ENCODE measurements around the gene PROX2. TPM values are rescaled to one million over a fixed set of nuclear protein-coding genes. Genes with fewer than 3 reads are reported as not detected.
A peak's percentile ranks its signal among the peaks of the same experiment; 100 is the strongest.

PROX2 gene
- total RNA-seq, 1 donor from 2014 or later = not detected

DNA sequence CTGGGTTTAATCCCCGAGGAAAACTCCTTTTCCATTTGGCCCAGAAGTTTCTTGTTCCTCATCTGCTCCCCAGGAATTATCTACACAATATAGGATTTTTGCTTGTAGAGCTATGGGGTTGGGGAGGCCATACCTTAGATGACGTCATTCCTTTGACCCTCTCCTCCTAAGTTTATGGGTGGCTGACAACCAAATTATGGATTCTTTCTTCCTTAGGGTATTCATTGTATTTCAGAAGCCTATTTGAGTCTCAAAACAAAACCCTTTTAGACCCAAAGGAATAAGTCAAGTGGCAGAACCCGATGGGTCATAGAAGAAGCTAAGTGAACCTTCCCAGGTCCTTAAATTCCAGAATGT is 14.2 kb downstream of the PROX2 start:
- no peaks in the 10 kb centered on the region for H3K27me3 ChIP-seq
- no peaks in the 10 kb centered on the region for H3K9me3 ChIP-seq
- H3K36me3 ChIP-seq = no peaks in the 10 kb centered on the region
- intact Hi-C loops (cut with DNase I) = loop anchor here (2.0 to 5.0 kb wide), 2 partner anchors 46 to 217 kb away; no protein-coding TSS in a partner anchor
- no peak overlapping the region for H3K4me3 ChIP-seq
- TF ChIP-seq POLR2AphosphoS5 (IDR thresholded peaks at IDR 0.05; ENCODE audit: insufficient read depth in 1 of 2, low read depth in 1 of 2) (no peak), POLR2A (IDR thresholded peaks at IDR 0.05) (no peak)
- TF ChIP-seq, protein P1, sequence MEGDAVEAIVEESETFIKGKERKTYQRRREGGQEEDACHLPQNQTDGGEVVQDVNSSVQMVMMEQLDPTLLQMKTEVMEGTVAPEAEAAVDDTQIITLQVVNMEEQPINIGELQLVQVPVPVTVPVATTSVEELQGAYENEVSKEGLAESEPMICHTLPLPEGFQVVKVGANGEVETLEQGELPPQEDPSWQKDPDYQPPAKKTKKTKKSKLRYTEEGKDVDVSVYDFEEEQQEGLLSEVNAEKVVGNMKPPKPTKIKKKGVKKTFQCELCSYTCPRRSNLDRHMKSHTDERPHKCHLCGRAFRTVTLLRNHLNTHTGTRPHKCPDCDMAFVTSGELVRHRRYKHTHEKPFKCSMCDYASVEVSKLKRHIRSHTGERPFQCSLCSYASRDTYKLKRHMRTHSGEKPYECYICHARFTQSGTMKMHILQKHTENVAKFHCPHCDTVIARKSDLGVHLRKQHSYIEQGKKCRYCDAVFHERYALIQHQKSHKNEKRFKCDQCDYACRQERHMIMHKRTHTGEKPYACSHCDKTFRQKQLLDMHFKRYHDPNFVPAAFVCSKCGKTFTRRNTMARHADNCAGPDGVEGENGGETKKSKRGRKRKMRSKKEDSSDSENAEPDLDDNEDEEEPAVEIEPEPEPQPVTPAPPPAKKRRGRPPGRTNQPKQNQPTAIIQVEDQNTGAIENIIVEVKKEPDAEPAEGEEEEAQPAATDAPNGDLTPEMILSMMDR (IDR thresholded peaks at IDR 0.05) = no peak
- H3K27ac ChIP-seq = no peak overlapping the region
- H3K4me1 ChIP-seq = no peaks in the 10 kb centered on the region
- DNase-seq (ENCODE audit: extremely low spot score in 2 of 2) = no peak

DNA sequence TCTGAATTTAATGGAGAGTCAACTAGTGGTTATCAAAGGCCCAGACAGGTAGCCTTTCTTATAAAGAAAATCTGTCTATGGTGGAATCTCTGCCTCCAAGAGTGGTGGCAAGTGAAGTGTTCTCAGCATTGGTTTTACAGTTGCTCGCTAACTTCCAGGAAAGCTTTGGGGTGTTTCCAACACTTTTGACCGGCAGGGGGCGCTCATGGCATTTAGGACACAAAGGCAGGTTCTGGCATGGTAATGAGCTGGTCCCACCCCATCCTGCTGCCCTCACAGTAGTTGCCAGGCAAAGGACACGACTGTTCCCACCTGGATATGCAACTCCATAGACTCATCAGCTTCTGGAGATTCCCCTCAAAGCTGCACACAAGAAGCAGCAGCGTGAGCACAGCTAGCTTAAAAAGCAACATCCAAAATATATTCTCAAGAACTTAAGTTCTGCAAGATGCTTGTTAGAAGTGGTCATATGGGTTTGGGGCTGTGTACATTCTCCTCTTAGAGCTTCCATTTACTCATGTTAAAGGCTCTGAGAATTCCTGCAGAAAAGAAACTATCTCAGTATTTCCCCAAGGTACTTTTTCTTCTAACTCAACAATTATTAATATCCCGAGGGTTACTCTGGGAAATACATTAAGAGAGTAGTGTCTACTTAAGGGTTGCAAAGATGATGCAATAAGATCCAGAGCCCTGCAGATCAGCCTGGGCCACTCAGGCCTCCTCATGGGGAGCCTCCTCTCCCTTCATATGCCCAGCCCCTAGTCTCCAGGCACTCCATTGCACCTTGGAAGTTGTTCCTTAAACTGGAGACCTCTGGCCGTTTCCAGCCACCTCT is 14.8 kb downstream of the PROX2 start:
- Histone ChIP-seq H3K4me3 (no peak overlapping the region), H3K4me1 (no peaks in the 10 kb centered on the region), H3K27ac (no peak overlapping the region), H3K9me3 (no peaks in the 10 kb centered on the region), H3K36me3 (no peaks in the 10 kb centered on the region), H3K27me3 (no peaks in the 10 kb centered on the region)
- no peak for TF ChIP-seq POLR2A (IDR thresholded peaks at IDR 0.05)
- TF ChIP-seq, protein P1 (IDR thresholded peaks at IDR 0.05) = peak; percentile 75 to 85 (median 83)
- intact Hi-C loops (cut with DNase I) = loop anchor here (2.0 to 5.0 kb wide), 2 partner anchors 46 to 218 kb away; no protein-coding TSS in a partner anchor
- no peak for DNase-seq (ENCODE audit: extremely low spot score in 2 of 2)

DNA sequence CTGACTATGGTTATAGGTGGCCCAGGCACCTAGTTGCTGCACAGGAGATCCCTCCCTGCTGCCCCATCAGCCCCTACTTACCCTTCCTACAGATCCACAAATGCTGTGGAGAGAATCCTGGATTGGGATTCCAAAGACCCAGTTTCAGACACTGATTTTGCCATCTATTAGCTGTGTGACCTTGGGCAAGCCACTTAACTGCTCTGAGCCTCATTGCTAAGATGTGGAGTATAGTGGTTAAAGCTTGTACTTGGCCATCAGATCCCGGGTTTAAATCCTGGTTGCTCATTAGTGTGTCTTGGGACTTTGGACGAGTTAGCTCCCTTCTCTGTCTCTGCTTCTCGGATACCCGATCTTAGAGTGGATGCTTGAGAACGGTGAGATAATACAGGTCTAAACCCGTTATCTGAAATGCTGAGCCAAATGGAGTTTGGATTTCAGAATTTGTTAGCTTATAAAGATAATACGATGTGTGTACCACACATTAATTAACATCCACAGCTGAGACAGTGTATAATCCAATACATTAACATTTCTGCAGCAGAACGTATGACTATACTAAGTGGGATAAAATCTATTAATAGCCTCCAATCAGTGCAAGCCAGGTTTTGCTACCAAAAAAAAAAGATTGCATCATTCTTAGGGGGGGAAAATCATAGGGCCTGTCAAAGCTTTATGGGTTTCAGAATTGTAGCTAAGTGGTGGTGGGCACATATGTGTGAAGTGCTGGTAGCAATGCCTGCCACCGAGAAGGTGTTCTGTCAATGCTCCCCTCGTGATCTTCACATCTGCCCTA is 16.0 kb downstream of the PROX2 start:
- H3K9me3 ChIP-seq = no peaks in the 10 kb centered on the region
- no peak for DNase-seq (ENCODE audit: extremely low spot score in 2 of 2)
- H3K27ac ChIP-seq = no peak overlapping the region
- no peaks in the 10 kb centered on the region for H3K4me1 ChIP-seq
- intact Hi-C loops (cut with DNase I) = loop anchor here (2.0 to 5.0 kb wide), 2 partner anchors 47 to 219 kb away; no protein-coding TSS in a partner anchor
- no peaks in the 10 kb centered on the region for H3K27me3 ChIP-seq
- no peaks in the 10 kb centered on the region for H3K36me3 ChIP-seq
- H3K4me3 ChIP-seq = no peak overlapping the region
- TF ChIP-seq POLR2AphosphoS5 (IDR thresholded peaks at IDR 0.05; ENCODE audit: insufficient read depth in 1 of 2, low read depth in 1 of 2) (no peak), POLR2A (IDR thresholded peaks at IDR 0.05) (no peak)
- TF ChIP-seq, protein P1 (IDR thresholded peaks at IDR 0.05) = no peak

DNA sequence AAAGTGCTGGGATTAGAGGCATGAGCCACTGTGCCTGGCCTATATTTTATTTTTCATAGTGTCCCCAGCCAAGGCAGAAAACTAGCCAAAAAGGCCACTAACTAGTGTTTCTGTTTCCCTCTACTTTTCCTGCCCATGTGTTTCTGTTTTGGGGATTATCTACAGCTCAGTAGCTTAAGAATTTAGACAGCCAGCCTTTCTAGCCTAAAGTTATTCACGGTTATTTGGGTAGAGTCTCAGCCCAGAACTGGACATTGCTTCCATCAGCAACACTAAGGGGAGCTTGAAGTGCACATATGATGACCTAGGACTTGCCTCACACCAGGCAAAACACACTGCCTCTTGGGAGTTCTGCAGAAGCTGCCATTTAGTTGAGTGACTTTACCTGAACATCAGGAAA is 17.9 kb downstream of the PROX2 start:
- no peak overlapping the region for H3K4me3 ChIP-seq
- intact Hi-C loops (cut with DNase I) = no loop called here
- DNase-seq (ENCODE audit: extremely low spot score in 2 of 2) = no peak
- TF ChIP-seq, protein P1 (IDR thresholded peaks at IDR 0.05) = no peak
- TF ChIP-seq POLR2AphosphoS5 (IDR thresholded peaks at IDR 0.05; ENCODE audit: insufficient read depth in 1 of 2, low read depth in 1 of 2) (no peak), POLR2A (IDR thresholded peaks at IDR 0.05) (no peak)
- H3K27me3 ChIP-seq = no peaks in the 10 kb centered on the region
- peaks cover 14% of the 10 kb centered on the region for H3K4me1 ChIP-seq
- no peaks in the 10 kb centered on the region for H3K9me3 ChIP-seq
- no peaks in the 10 kb centered on the region for H3K36me3 ChIP-seq
- no peak overlapping the region for H3K27ac ChIP-seq
